NCI-H510A treated with DMSO at 0.1 percent for 48 hours (cell line): ENCODE measurements around the gene JAKMIP1.

ENCODE experiments used
- DNase-seq: peaks from one replicate; lab custom pipeline; 2025; lab: John Stamatoyannopoulos, UW

Gene JAKMIP1

DNA sequence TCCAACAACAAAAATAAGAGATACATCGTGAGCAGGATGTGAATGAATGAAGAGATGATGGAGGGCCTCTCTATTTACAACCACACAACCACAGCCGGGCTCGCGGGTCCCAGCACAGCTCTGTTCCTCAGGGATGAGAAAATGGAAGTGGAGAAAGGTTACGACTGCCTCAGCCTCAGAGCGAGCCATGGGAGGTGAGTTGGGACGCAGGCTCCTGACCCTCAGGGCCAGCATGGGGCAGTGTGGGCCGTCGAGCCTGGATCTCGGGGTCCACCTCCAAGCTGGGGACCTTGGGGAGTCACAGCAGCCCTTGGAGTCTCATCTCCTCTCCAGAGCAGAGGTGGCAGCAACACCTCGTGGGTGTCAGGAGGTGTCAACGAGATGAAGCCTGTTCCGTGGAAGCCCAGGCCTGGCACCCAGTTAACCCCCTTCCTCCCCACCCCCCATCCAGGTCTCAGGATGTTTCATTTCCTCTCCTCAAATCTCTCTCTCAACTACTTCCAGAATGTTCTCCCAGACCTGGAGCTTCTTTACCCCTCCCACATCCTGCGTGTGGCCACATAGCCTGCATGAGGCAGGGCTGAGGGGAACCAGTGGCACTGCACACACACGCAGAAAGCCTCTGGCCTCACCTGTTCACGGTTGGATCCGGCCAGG is 208.1 kb downstream of the JAKMIP1 start:
- DNase-seq, result no peak

DNA sequence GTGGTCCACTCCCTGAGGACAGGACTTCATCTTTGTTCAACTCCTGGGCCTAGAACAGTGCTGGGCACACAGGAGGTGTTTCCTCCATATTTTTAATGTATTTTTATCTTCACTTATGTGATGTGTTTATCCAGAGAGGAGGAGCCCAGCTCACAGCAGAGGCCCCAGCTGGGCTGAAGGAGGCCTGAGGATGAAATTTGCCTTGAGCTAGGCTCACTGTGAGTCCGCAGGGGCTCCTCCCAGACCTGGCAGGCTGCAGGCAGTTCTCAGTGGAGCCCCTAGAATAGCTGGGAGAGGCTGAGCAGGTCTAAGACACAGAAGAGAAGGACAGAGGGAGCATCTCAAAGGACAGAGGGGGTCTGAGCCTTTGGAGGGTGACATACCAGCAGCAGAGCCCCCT is 208.9 kb downstream of the JAKMIP1 start:
- DNase-seq, result no peak

DNA sequence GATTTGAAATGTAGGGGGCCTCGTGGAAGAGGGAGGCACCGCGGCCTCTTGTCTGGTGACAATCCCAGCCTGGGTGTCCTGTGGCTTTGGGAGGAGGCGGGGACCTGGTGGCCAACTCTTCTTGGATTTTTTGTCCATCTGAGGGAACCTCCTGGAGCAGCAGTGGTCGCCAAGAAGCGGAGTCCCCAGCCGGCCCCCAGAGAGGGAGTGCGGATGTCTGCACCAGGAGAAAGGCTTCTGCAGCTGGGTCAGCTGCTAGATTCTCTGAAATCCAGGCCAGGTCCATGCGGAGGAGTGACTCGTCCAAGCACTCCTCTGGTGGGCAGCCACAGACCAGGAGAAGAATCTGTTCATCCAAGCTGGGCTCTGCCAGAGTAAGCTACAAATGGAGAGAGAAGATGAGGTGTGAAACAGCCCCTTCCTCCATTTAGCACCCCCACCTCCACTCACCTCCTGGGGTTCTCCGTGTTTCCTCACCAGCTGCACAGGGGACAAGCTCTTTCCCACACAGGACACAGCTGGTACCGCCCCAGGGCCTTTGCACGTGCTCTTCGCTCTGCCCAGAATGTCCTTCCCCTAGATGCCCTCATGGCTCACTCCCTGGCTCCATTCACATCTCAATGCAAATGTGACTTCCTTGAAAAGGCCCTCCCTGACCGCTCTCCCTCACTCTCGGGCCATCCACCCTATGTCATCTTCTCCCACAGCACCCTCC is 209.7 kb downstream of the JAKMIP1 start:
- DNase-seq, result no peak

DNA sequence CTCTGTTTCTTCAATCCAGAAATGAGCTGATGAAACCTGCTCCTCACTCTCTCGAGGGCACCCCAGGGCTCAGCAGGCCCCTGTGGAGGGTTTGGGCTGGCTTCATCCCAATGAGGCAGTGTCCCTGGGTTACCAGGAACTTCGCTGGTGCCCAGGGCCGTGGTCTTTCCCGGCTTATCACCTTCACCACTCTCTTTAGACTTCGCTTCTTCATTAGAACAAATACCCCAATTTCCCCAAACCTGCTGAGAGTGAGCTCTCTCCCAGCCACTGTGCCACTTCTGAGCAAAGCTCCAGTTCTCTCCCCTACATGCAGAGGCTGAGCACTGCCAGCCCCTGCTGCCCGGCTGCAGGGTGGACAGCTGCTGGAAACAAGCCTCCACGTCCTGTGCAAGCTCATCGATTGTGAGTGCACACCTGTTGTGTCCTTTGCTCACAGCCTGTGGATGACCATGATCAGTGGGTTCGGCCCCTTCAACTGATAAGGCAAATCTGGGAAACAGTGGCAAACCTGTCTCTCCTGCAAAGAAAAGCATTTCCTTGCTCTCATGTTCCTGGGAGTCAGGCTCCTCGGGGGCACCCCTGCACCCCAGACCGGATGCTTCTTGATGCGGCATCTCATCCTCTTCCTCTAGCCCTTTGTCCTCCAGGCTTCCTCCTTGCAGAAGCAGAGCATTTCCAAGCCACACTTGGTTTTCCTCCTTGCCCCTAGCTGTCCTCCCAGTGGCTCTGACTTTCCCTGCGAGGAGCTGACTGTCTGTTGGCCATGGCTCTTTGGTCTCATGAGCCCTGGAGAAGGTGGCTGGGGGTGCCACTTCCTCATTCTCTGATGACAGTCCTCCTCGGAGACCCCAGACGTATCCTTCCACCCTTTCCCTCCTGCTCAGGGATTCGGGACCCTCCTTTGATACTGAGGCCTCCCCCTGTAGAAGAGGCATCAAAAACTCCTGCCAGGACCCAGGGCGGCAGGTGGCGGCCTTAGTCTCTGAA is 210.8 kb downstream of the JAKMIP1 start:
- no peak for DNase-seq

DNA sequence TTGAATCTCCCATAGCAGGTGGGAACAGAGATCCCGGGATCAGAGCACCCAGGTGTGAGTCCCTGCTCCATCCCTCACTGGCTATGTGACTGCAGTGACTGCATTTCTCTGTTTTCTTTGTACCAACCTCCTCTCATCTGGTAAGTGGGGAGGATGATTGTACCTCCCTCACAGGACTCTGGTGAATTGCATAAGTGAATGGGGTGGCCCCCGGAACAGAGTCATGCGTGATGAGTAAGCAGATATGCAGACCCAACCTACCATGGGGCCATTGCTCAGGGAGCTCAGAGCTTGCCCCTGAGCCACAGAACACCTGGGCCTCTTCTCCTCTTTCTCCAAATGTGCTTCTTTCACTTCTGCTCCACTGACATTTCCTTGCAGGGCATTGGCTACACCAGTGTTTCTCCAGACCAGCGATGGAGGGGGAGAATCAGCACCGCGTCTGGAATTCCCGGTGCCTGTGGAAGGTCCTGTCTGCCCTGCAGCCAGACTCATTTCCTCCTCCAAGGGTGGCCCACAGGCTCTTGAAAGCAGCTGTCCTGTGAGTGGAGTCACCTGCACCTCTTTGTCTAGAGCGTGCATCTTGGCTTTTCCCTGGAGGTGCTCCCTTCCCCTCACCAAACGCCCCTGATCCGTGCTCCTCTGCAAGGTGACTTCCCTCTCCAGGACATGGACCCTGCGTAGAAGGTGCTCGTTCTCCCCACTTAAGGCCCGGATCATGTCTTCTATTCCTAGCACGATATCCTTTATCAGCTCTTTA is 212.1 kb downstream of the JAKMIP1 start:
- DNase-seq, result no peak

DNA sequence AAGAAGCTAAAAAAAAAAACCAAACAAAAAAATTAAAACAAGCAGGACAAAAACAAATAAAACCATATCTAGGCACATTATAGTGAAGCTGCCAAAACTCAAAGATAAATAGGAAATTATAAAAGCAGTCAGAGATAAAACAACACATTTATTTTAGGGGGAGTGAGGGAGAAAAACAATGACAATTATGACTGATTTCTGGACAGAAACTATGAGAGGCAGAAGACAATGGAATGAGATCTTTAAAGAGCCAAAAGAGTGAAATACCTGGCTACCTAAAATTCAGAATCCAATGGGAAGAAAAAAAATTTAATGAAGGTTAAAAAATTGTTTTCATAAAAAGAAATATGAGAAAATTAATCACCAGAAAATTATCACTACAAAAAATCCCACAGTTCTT is 215.5 kb downstream of the JAKMIP1 start:
- DNase-seq, result no peak

DNA sequence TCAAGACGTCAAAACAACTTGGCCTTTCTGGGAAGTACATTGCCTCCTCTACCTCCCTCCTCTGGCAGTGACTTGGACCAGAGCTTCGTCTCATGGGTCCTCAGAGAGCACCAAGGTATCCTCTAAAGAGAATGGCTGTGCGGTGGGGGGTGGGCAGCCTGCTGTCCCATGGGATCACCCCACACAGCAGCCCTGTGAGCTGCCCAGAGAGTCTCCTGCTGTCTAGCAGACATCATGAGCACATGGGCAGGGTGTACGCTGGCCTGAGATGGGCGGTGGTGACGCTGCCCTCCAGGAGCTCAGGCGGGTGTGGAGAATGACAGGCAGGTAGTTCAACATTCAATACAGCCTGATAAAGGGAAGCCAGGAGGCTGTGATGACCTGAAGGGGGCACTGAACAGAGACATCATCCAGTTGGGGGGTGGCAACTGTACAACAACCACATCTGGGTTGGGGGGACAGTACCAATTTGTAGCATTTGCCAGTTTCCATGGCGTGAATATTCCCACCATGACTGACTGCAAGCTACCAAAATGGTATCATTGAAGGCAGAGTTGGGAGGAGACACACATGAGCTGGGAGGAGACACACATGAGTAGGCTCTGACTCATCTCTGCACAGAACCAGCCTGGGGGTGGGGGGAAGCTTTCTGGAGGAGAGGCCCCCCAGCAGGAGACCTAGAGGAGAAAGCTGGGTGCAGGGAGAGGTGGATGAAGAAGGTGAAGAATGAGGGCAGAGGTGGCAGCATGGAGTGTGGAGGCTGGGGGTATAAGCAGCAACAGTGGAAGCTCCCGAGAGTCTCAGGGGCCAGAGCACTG is 218.0 kb downstream of the JAKMIP1 start:
- DNase-seq, result no peak

DNA sequence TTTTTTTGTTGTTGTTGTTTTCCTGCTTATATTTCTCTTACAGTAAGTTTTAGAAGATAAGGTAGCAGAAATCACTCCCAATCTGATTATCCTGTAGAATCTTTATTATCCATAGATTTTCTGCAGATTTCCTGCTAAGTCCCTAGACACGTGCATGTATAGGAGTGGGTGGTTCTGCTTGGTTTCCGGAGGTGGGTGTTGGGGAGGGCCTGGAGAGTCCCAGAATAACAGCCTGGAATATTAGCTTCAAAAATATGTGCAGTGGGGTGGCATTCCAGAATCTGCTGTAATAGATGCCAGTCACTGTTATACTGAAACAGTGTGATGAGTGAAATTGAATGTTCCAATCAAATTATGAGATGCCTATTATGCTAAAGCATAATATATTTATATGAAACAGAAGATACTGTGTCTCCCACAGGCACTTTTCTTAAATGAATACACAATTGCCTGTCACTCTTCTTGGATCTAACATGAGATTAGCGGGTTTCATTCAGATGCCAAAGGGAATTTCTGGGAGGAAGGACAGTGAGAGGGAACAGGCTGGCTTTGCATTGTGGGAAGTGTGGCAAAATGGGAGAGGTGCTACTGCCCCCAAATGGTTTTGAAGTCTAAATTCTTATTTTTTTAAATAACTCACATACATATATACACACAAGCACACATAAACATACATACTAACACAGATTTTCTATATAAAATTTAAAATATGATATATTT is 219.8 kb downstream of the JAKMIP1 start:
- no peak for DNase-seq

DNA sequence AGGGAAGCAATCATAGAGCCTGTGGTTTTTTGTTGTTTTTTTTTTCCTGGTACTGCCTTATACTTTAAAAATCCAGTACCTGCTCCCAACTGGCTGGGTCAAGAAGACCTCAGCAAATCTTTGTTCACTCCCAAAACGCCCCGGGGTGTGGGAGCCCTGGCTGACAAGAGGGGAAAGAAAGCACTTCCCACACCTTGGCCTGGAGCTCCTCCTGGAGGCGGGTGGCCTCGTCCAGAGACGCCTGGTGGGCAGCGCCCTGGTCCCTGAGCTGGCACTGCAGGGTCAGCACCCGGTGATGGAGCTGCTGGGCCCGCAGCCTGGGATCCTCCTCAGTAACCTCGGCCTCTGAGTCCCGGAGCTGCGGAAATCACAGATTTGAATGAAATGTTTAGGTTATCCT is 220.4 kb downstream of the JAKMIP1 start:
- DNase-seq, result no peak

DNA sequence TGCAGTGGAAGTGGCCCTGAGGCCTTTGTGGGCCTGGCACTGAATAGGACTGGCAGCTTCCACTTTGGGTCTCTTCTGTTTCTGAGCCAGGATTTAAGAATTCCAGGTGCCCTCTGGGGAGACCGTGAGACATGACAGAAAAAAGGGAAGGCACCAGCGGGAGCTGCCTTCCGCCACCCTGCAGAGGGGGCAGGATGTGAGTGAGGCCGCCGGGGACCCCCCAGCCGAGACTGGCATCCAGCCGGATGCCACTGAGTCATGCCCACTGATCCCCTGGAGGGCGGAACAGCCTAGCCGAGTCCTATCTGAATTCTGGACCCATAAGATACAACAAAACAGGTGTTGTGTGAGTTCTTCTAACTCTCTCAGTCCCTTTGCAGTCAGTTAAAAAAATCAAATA is 223.4 kb downstream of the JAKMIP1 start:
- no peak for DNase-seq

DNA sequence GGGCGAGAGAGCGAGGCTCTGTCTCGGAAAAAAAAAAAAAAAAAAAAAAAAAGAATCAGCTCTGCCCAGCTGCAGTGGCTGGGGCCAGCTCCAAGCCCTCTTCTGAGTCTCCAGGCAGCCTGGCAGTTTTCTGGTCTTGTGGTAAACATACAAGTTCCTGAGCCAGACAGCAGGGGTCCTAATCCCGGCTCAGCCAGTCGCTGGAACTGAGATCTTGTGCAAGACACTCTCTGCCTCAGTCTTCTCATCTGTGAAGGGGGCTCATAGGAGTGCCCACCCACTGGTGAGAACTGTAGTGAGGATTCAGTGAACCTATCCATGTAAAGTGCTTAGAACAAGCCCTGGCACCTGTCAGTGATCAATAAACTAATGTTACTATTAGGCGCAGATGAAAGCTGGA is 223.9 kb downstream of the JAKMIP1 start:
- no peak for DNase-seq
